ENCODE results near the gene LBHD1. TPM values are rescaled to one million over a fixed set of nuclear protein-coding genes. Genes with fewer than 3 reads are reported as not detected.

Gene LBHD1
- 2.7 and 3.3 TPM in 2 replicates for total RNA-seq

GRCh38 chr11:62671608-62672389 lies at the start of gene LBHD1, which contains the start of gene UQCC3:
Gene LBHD1 (minus strand): TSS chr11:62672267. CDS start chr11:62670031, 2,236 bp downstream.
Gene UQCC3 (plus strand): TSS chr11:62671673. CDS start chr11:62671746, 73 bp downstream.

GRCh38 chr11:62707277-62707861 lies 35.3 kb upstream of the LBHD1 start, which contains the start of the genes BSCL2 and GNG3:
Gene BSCL2 (minus strand): TSS chr11:62707424. CDS start chr11:62707195, 229 bp downstream.
Gene GNG3 (plus strand): TSS chr11:62707676. CDS start chr11:62708296, 620 bp downstream.

GRCh38 chr11:62689421-62690183 lies 17.5 kb upstream of the LBHD1 start, which contains the start of gene LRRN4CL:
Gene LRRN4CL (minus strand): TSS chr11:62689530. CDS start chr11:62688508, 1,022 bp downstream.

GRCh38 chr11:62678770-62679696 lies 7.0 kb upstream of the LBHD1 start, which contains the start of gene UBXN1:
Gene UBXN1 (minus strand): TSS chr11:62679073. CDS start chr11:62678923, 150 bp downstream.

GRCh38 chr11:62665075-62665598 lies 6.9 kb downstream of the LBHD1 start, which contains the start of the genes C11orf98 and CSKMT:
Gene C11orf98 (minus strand): TSS chr11:62665210. CDS start chr11:62665169, 41 bp downstream.
Gene CSKMT (plus strand): TSS chr11:62665312. CDS start chr11:62665880, 568 bp downstream.

GRCh38 chr11:62645946-62646824 lies 25.9 kb downstream of the LBHD1 start, which contains the start of gene GANAB:
Gene GANAB (minus strand): TSS chr11:62646613. CDS start chr11:62646599, 14 bp downstream.

GRCh38 chr11:62621567-62622470 lies 50.2 kb downstream of the LBHD1 start, which contains the start of gene B3GAT3:
Gene B3GAT3 (minus strand): TSS chr11:62621986. CDS start chr11:62621947, 39 bp downstream.

Other genes starting within 250 kb of the LBHD1 start
- 598 and 812 TPM in 2 replicates for gene AHNAK, start 125.5 kb downstream of the LBHD1 start, total RNA-seq
- 1,010 and 1,304 TPM in 2 replicates for gene EEF1G, start 98.4 kb downstream of the LBHD1 start, total RNA-seq
- gene TUT1, start 80.7 kb downstream of the LBHD1 start, total RNA-seq = 7.0 TPM in 2 replicates
- 97.1 and 125 TPM in 2 replicates for gene MTA2, start 70.4 kb downstream of the LBHD1 start, total RNA-seq
- 11.6 and 14.0 TPM in 2 replicates for gene EML3, start 59.5 kb downstream of the LBHD1 start, total RNA-seq
- 2.3 and 2.9 TPM in 2 replicates for gene ROM1, start 59.0 kb downstream of the LBHD1 start, total RNA-seq
- gene B3GAT3, start 50.3 kb downstream of the LBHD1 start, total RNA-seq = 34.3 and 50.9 TPM in 2 replicates
- 315 and 475 TPM in 2 replicates for gene GANAB, start 25.7 kb downstream of the LBHD1 start, total RNA-seq
- gene INTS5, start 19.0 kb downstream of the LBHD1 start, total RNA-seq = 22.9 and 24.5 TPM in 2 replicates
- gene C11orf98, start 7.1 kb downstream of the LBHD1 start, total RNA-seq = 24.6 and 35.6 TPM in 2 replicates
- 4.2 and 9.4 TPM in 2 replicates for gene CSKMT, start 7.0 kb downstream of the LBHD1 start, total RNA-seq
- gene UQCC3, start 594 bp downstream of the LBHD1 start, total RNA-seq = 12.0 and 12.6 TPM in 2 replicates
- 99.4 and 126 TPM in 2 replicates for gene UBXN1, start 6.8 kb upstream of the LBHD1 start, total RNA-seq
- 12.2 and 23.5 TPM in 2 replicates for gene LRRN4CL, start 17.3 kb upstream of the LBHD1 start, total RNA-seq
- gene BSCL2, start 35.2 kb upstream of the LBHD1 start, total RNA-seq = 37.4 and 39.5 TPM in 2 replicates
- not detected in 2 replicates for gene GNG3, start 35.4 kb upstream of the LBHD1 start, total RNA-seq
- 9.6 and 16.4 TPM in 2 replicates for gene HNRNPUL2, start 55.2 kb upstream of the LBHD1 start, total RNA-seq
- gene TTC9C, start 56.2 kb upstream of the LBHD1 start, total RNA-seq = 30.0 and 35.2 TPM in 2 replicates
- 14.5 and 15.6 TPM in 2 replicates for gene ZBTB3, start 81.9 kb upstream of the LBHD1 start, total RNA-seq
- gene POLR2G, start 89.3 kb upstream of the LBHD1 start, total RNA-seq = 66.9 and 68.8 TPM in 2 replicates
- gene TAF6L, start 99.1 kb upstream of the LBHD1 start, total RNA-seq = 29.2 and 30.7 TPM in 2 replicates
- 19.0 and 25.5 TPM in 2 replicates for gene TMEM179B, start 115.1 kb upstream of the LBHD1 start, total RNA-seq
- 21.8 and 24.1 TPM in 2 replicates for gene TMEM223, start 119.7 kb upstream of the LBHD1 start, total RNA-seq
- gene NXF1, start 133.2 kb upstream of the LBHD1 start, total RNA-seq = 26.4 and 28.4 TPM in 2 replicates
- gene STX5, start 159.8 kb upstream of the LBHD1 start, total RNA-seq = 42.4 and 52.6 TPM in 2 replicates
- not detected in 2 replicates for gene TEX54, start 160.6 kb upstream of the LBHD1 start, total RNA-seq
- 48.4 and 68.5 TPM in 2 replicates for gene WDR74, start 167.3 kb upstream of the LBHD1 start, total RNA-seq
- gene SLC3A2, start 208.6 kb upstream of the LBHD1 start, total RNA-seq = 348 and 637 TPM in 2 replicates
- not detected in 2 replicates for gene CHRM1, start 249.1 kb upstream of the LBHD1 start, total RNA-seq